Suprapubic skin (tissue), 3 donors: Measurements from ENCODE around the gene NAE1.

ENCODE experiments used
- CTCF ChIP-seq, 2 donors: fragments of 200-600 bp in 1 of 2; fragments of 450-650 bp in 1 of 2; sonication (generic) in 1 of 2; IDR thresholded peaks; one replicate each; pipeline ENCODE4 v1.5.1; 2016 to 2019; ENCODE audit warnings: antibody characterized with exemption in 2 of 2, mild to moderate bottlenecking in 1 of 2, moderate library complexity in 1 of 2
- POLR2AphosphoS5 ChIP-seq, 3 donors: sonication (generic); formaldehyde crosslinking; IDR thresholded peaks; one replicate each; pipeline ENCODE4 v1.6.1; 2017; ENCODE audit warnings: antibody characterized with exemption in 3 of 3

- TF ChIP-seq CTCF (IDR thresholded peaks at IDR 0.05) (no peak), POLR2AphosphoS5 (IDR thresholded peaks at IDR 0.05) (no peak)
Observed at GRCh38 chr16:66752958-66753357, 77.8 kb downstream of the NAE1 start.
